H9 (cell line): ENCODE results near the gene KRR1. TPM values are rescaled to one million over a fixed set of nuclear protein-coding genes. Genes with fewer than 3 reads are reported as not detected.

Experiments
- DNase-seq: peaks from one replicate; pipeline ENCODE4 v3.0.0-alpha.2; 2017
- H2AFZ ChIP-seq: one replicate; pipeline ENCODE4 v1.6.1; 2013; ENCODE audit warnings: mild to moderate bottlenecking, low read length, control low read depth, moderate library complexity
- H2AK5ac ChIP-seq: 2 replicates; pipeline ENCODE4 v1.6.1; 2013; ENCODE audit warnings: low read length, control low read depth, mixed read lengths; ENCODE audit not compliant: insufficient read length
- H2BK120ac ChIP-seq: one replicate; pipeline ENCODE4 v1.6.1; 2013; ENCODE audit warnings: low read depth, mild to moderate bottlenecking, low read length, control low read depth, inconsistent platforms; ENCODE audit not compliant: poor library complexity, severe bottlenecking
- H2BK12ac ChIP-seq: 2 replicates; pipeline ENCODE4 v1.6.1; 2013; ENCODE audit warnings: low read length, control low read depth, mixed read lengths, low read depth; ENCODE audit not compliant: insufficient read length
- H2BK15ac ChIP-seq: 2 replicates; pipeline ENCODE4 v1.6.1; 2013; ENCODE audit warnings: low read depth, low read length, control low read depth
- H2BK20ac ChIP-seq: one replicate; pipeline ENCODE4 v1.6.1; 2013; ENCODE audit warnings: low read depth, mild to moderate bottlenecking, low read length, control low read depth, inconsistent platforms; ENCODE audit not compliant: poor library complexity, severe bottlenecking
- H2BK5ac ChIP-seq: 2 replicates; pipeline ENCODE4 v1.6.1; 2013; ENCODE audit warnings: low read length, control low read depth, mixed read lengths; ENCODE audit not compliant: insufficient read length
- H3K14ac ChIP-seq: 2 replicates; pipeline ENCODE4 v1.6.1; 2013; ENCODE audit warnings: low read length, control low read depth; ENCODE audit not compliant: insufficient read depth
- H3K18ac ChIP-seq: 2 replicates; pipeline ENCODE4 v1.6.1; 2013; ENCODE audit warnings: low read depth, mild to moderate bottlenecking, mixed read lengths, low read length, control low read depth; ENCODE audit not compliant: insufficient read length
- H3K23ac ChIP-seq: 2 replicates; pipeline ENCODE4 v1.6.1; 2013; ENCODE audit warnings: low read length, control low read depth, mixed read lengths, low read depth; ENCODE audit not compliant: insufficient read length
- H3K23me2 ChIP-seq: 2 replicates; pipeline ENCODE4 v1.6.1; 2013; ENCODE audit warnings: low read depth, mild to moderate bottlenecking, mixed read lengths, low read length, control low read depth; ENCODE audit not compliant: insufficient read length, poor library complexity, severe bottlenecking
- H3K27ac ChIP-seq: 2 replicates; pipeline ENCODE4 v1.5.1; 2013; ENCODE audit warnings: low read length, control low read depth, mixed read lengths, low read depth; ENCODE audit not compliant: insufficient read length
- H3K27me3 ChIP-seq: 2 replicates; pipeline ENCODE4 v1.6.1; 2013; ENCODE audit warnings: low read length, control low read depth, inconsistent platforms; ENCODE audit not compliant: insufficient read depth
- H3K4ac ChIP-seq: 2 replicates; pipeline ENCODE4 v1.6.1; 2013; ENCODE audit warnings: low read depth, mild to moderate bottlenecking, control low read depth, inconsistent platforms, low read length, moderate library complexity
- H3K4me1 ChIP-seq: 2 replicates; pipeline ENCODE4 v1.6.1; 2013; ENCODE audit warnings: low read length, control low read depth, inconsistent platforms; ENCODE audit not compliant: insufficient read depth
- H3K4me2 ChIP-seq: 2 replicates; pipeline ENCODE4 v1.6.1; 2013; ENCODE audit warnings: low read length, control low read depth, mixed read lengths; ENCODE audit not compliant: insufficient read length, insufficient read depth
- H3K56ac ChIP-seq: 2 replicates; pipeline ENCODE4 v1.6.1; 2013; ENCODE audit warnings: low read depth, mild to moderate bottlenecking, mixed read lengths, low read length, control low read depth; ENCODE audit not compliant: insufficient read length
- H3K79me1 ChIP-seq: 2 replicates; pipeline ENCODE4 v1.6.1; 2013; ENCODE audit warnings: low read depth, mild to moderate bottlenecking, moderate library complexity, low read length, control low read depth, inconsistent platforms; ENCODE audit not compliant: insufficient read depth, poor library complexity, severe bottlenecking
- H3K79me2 ChIP-seq: 2 replicates; pipeline ENCODE4 v1.6.1; 2013; ENCODE audit warnings: low read length, control low read depth, inconsistent platforms; ENCODE audit not compliant: insufficient read depth
- H3K9ac ChIP-seq: 2 replicates; pipeline ENCODE4 v1.6.1; 2013; ENCODE audit warnings: low read length, control low read depth, mixed read lengths; ENCODE audit not compliant: insufficient read length; ENCODE audit errors: extremely low read depth
- H3K9me3 ChIP-seq: one replicate; pipeline ENCODE4 v1.6.1; 2013; ENCODE audit warnings: low read depth, low read length, inconsistent platforms; ENCODE audit not compliant: control insufficient read depth
- H3T11ph ChIP-seq: one replicate; pipeline ENCODE4 v1.6.1; 2013; ENCODE audit warnings: mild to moderate bottlenecking, low read length, control low read depth, inconsistent platforms
- H4K20me1 ChIP-seq: one replicate; pipeline ENCODE4 v1.6.1; 2013; ENCODE audit not compliant: control insufficient read depth, insufficient read length, insufficient read depth
- H4K5ac ChIP-seq: 2 replicates; pipeline ENCODE4 v1.6.1; 2013; ENCODE audit warnings: low read depth, mild to moderate bottlenecking, mixed read lengths, low read length, control low read depth; ENCODE audit not compliant: insufficient read length
- H4K8ac ChIP-seq: replicated peaks from 2 replicates; pipeline ENCODE4 v1.6.1; 2013; ENCODE audit warnings: low read length, control low read depth, mixed read lengths, low read depth; ENCODE audit not compliant: insufficient read length
- H4K91ac ChIP-seq: 2 replicates; pipeline ENCODE4 v1.6.1; 2013; ENCODE audit warnings: low read depth, mild to moderate bottlenecking, moderate library complexity, mixed read lengths, low read length, control low read depth; ENCODE audit not compliant: insufficient read length
- H3K27ac Mint-ChIP-seq, 3 experiments: 2 replicates in 2 of 3; 3 replicates in 1 of 3; pipeline ENCODE4 v1.8.0; 2020 to 2021; ENCODE audit warnings: mixed read lengths in 3 of 3, mild to moderate bottlenecking in 1 of 3, moderate library complexity in 1 of 3
- H3K27me3 Mint-ChIP-seq: 2 replicates; pipeline ENCODE4 v1.8.0; 2021; ENCODE audit warnings: low read depth, mild to moderate bottlenecking, moderate library complexity, mixed read lengths
- H3K36me3 Mint-ChIP-seq, 3 experiments: 2 replicates in 2 of 3; 3 replicates in 1 of 3; pipeline ENCODE4 v1.8.0; 2020 to 2021; ENCODE audit warnings: low read depth in 3 of 3, mixed read lengths in 3 of 3; ENCODE audit not compliant: insufficient read depth in 1 of 3
- H3K4me1 Mint-ChIP-seq, 2 experiments: 2 replicates each; pipeline ENCODE4 v1.8.0; 2020; ENCODE audit warnings: mixed read lengths in 2 of 2
- H3K4me3 Mint-ChIP-seq, 2 experiments: 2 replicates in 1 of 2; 3 replicates in 1 of 2; pipeline ENCODE4 v1.8.0; 2020 to 2021; ENCODE audit warnings: mild to moderate bottlenecking in 2 of 2, mixed read lengths in 2 of 2, moderate library complexity in 1 of 2
- H3K9me3 Mint-ChIP-seq, 2 experiments: 2 replicates in 1 of 2; 3 replicates in 1 of 2; pipeline ENCODE4 v1.8.0; 2020; ENCODE audit warnings: mild to moderate bottlenecking in 2 of 2, mixed read lengths in 2 of 2, moderate library complexity in 1 of 2
- WGBS: extraction: QIAGEN DNeasy Blood & Tissue Kit; methylation state at CpG from one replicate; pipeline ENCODE4 v1.1.7; 2013; ENCODE audit warnings: missing lambda C conversion rate, low lambda C conversion rate, mixed read lengths; ENCODE audit not compliant: insufficient read length; ENCODE audit errors: extremely low coverage; 5-methylcytosine and 5-hydroxymethylcytosine counted together
- total RNA-seq: library from RNA; stranded (reverse); gene quantifications from 2 replicates; pipeline ENCODE4 v1.2.1, GENCODE V29; 2021
- TF ChIP-seq, protein P1 (sequence below): fragments of 200-600 bp; sonication (generic); conservative IDR thresholded peaks from 3 replicates; pipeline ENCODE4 v1.8.0; 2021; ENCODE audit warnings: antibody characterized with exemption, mild to moderate bottlenecking

The KRR1 gene
- total RNA-seq, 1 experiment from 2014 or later, result 88.9 TPM

DNA sequence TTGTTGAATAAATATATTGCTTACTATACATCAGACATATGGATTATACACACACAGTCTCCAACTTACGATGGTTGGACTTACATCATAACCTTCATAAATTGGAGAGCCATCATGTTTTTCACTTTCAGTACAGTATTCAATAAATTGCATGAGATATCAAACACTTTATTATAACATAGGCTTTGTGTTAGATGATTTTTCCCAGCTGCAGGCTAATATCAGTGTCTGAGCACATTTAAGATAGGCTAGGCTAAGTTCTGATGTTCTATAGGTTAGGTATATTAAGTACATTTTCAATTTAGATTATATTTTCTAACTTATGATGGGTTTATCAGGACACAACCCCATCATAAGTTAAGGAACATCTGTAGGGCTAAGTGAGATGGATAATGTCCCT, 17.9 kb upstream of the KRR1 start:
- Histone ChIP-seq H2BK15ac (no peak overlapping the region), H3K23me2 (no peaks in the 10 kb centered on the region), H3K79me1 (no peaks in the 10 kb centered on the region), H2AK5ac (no peak overlapping the region), H3K27ac (no peak overlapping the region), H2AFZ (no peak overlapping the region), H3K14ac (no peak overlapping the region), H4K20me1 (no peaks in the 10 kb centered on the region), H4K5ac (no peak overlapping the region), H4K8ac (no peak overlapping the region), H4K91ac (no peak overlapping the region), H2BK20ac (no peak overlapping the region), H3K56ac (no peak overlapping the region), H3K4me1 (no peaks in the 10 kb centered on the region), H2BK12ac (no peak overlapping the region), H3K23ac (no peak overlapping the region), H3K27me3 (no peaks in the 10 kb centered on the region), H3K9me3 (no peaks in the 10 kb centered on the region), H2BK5ac (no peak overlapping the region), H3K79me2 (no peaks in the 10 kb centered on the region), H3K4me2 (no peak overlapping the region), H3K9ac (no peak overlapping the region), H2BK120ac (no peak overlapping the region), H3T11ph (no peak overlapping the region), H3K4ac (no peak overlapping the region), H3K18ac (no peak overlapping the region)
- Mint-ChIP-seq H3K27me3 (no peaks in the 10 kb centered on the region), H3K27ac (no peak overlapping the region), H3K9me3 (no peaks in the 10 kb centered on the region; a peak in 1 of 5 replicates), H3K4me3 (no peak overlapping the region), H3K4me1 (peaks cover 7 to 19% of the 10 kb centered on the region in 2 experiments), H3K36me3 (no peaks in the 10 kb centered on the region)
- no CpG with 5 or more reads among the region's 1 CpG for WGBS
- no peak for DNase-seq
- TF ChIP-seq, protein P1, sequence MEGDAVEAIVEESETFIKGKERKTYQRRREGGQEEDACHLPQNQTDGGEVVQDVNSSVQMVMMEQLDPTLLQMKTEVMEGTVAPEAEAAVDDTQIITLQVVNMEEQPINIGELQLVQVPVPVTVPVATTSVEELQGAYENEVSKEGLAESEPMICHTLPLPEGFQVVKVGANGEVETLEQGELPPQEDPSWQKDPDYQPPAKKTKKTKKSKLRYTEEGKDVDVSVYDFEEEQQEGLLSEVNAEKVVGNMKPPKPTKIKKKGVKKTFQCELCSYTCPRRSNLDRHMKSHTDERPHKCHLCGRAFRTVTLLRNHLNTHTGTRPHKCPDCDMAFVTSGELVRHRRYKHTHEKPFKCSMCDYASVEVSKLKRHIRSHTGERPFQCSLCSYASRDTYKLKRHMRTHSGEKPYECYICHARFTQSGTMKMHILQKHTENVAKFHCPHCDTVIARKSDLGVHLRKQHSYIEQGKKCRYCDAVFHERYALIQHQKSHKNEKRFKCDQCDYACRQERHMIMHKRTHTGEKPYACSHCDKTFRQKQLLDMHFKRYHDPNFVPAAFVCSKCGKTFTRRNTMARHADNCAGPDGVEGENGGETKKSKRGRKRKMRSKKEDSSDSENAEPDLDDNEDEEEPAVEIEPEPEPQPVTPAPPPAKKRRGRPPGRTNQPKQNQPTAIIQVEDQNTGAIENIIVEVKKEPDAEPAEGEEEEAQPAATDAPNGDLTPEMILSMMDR, result no peak
